ENCODE measurements around the gene FGF19.
"Not testable (repeated sequence)": the region's sequence is repeated elsewhere in the genome, so short reads cannot be mapped to it uniquely, and the experiment has no call there.

FGF19 gene

DNA sequence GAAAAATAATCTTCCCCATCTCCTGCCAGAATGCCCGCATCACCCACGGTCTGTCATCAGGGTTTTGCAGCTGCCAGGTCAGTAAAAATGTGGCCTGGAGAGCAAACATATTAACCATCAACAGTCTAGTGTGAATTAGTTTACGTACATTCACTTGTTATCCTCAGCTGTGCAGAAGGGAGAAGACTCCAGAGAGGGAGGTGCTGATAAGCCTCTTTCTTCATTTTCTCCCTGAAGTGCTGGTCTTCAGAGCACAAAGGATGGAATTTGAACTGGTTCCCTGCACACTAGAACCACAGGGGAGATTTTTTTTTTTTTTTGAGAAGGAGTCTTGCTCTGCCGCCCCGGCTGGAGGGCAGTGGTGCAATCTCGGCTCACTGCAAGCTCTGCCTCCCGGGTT, 8.2 kb downstream of the FGF19 start:
- no peak for DNase-seq

DNA sequence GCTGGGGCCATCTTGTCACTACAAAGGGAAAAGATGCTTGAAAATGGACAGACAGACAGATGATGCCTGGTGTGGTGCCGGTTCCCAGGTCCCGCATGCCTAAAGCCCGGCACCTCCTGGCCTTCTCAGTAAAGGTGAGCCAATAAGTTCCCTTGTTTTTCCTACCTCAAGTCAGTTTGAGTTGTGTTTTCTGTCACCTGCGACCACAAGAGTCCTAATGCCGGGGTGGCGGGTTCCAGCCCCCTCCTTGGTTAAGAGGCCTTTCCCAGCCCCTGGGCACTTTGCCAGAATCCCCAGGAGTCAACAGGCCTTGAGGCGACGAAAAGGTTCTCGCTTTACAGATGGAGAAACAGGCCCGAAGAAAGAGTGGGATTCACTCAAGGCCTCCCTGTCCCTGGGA, 9.0 kb downstream of the FGF19 start:
- no peak for DNase-seq

DNA sequence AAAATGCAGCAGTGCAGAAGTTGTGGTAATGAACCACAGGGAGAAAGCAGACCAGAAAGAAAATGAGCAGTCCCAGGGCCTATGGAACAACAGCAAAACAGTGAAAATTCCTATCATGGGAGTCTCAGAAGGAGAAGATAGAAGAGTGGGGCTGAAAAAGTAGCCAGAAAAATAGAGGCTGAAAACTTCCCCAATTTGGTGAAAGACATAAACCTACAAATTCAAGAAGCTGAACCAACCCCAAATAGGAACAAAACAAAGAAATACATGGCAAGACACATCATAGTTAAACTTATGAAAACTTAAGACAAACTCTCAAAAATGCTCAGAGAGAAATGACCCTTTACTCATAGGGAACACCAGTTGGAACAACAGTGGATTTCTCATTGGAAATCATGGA, 11.4 kb downstream of the FGF19 start:
- no peak for DNase-seq

DNA sequence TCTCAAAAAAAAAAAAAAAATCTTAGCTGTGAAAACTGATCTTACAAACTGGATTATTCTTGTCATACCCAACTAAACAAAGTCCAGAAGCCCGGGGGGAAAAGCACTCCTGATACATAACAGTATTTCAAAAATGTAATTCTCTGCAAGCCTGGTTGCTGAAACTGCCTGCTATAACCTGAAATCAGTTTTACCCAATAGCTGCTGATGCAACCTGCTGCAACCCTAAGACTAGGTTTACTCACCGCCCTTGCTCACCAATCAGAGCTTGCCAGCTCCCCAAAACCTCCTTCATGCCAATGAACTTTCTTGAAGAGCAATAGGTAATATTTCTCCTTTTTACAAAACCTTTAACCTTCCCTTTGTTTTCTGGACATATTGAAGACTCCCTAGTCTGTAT, 12.4 kb downstream of the FGF19 start:
- peak; percentile 51 for DNase-seq

DNA sequence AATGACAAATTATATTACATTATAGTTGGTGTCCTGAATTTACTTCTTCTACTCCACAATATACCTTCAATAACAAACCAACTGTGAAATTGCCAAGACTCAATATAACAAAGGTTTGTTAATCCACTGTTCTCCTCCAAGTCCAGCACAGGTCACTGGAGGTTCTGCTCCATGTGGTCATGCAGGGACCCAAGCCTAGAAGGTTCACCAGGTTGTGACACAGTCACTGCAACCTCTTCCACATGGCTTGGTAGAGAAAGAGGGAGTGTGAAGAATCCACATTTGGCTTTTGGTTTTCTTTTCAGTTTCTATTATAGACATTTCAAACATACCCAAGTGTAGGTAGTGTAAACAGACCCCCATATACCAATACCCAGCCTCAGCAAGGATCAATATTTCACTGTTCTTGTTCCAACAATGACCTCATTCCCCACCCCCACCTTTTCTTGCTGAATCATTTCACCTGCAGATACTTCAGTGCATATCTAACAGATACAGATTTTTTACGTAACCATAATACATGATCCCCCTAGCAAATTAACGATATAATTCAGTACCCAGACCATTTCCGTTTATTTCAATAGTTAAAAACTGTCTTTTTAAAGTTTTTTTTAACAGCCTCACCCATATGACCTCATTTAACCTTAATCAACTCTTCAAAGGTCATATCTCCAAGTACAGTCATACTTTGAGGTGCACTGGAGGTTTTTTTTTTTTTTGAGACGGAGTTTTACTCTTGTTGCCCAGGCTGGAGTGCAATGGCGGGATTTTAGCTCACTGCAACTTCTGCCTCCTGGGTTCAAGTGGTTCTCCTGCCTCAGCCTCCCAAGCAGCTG, 14.1 kb downstream of the FGF19 start:
- DNase-seq = no peak

DNA sequence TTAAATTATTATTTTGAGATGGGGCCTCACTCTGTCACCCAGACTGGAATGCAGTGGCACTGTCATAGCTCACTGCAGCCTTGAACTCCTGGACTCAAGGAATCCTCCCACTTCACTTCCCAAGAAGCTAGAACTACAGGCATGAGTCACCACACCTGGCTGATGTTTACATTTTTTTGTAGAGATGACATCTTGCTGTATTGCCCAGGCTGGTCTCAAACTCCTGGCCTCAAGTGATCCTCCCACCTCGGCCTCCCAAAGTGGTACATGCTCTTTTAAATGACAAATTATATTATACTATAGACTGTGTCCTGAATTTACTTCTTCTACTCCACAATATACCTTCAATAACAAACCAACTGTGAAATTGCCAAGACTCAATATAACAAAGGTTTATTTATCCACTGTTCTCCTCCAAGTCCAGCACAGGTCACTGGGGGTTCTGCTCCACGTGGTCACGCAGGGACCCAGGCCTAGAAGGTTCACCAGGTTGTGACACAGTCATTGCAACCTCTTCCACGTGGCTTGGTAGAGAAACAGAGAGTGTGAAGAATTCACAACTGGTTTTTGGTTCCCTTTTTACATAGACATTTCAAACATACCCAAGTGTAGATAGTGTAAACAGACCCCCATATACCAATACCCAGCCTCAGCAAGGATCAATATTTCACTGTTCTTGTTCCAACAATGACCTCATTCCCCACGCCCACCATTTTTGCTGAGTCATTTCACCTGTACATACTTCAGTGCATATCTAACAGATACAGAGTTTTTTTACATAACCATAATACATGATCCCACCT, 15.7 kb downstream of the FGF19 start:
- not testable (repeated sequence) for DNase-seq

DNA sequence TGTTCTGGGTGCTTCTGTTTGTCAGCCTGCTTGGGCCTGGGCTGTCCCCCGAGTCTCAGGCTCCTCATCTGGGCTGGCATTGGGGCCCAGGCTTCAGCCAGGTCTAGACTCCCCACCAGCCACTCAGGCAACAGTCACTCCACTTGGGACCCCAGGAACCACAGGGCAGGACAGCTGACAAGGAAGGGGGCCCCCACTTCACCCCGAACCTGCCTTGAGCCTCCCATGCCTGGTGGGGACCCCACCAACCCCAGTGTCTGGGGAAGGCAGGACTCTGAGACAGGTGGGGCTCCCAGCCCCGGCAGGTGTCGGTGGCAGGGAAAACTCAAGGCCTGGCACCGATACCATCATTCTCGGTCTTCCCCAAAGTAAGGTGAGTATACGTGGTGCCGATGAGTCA, 17.0 kb downstream of the FGF19 start:
- no peak for DNase-seq

DNA sequence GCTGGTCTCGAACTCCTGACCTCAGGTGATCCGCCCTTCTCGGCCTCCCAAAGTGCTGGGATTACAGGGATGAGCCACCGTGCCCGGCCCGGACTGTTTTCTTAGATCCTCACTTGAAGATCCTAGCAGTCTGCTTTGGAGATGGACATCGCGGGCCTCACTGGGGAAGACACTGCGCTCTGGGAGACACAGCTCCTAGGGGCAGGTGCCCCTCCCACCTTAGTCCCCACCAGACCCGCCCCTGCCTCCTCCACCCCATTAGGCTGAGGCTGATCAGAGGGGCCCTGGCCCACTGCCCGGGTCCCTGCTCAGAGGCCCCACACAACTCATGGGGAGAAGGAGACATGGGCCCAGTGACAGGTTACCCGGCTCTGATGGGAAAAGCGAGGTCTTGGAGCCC, 17.4 kb downstream of the FGF19 start:
- DNase-seq = no peak

DNA sequence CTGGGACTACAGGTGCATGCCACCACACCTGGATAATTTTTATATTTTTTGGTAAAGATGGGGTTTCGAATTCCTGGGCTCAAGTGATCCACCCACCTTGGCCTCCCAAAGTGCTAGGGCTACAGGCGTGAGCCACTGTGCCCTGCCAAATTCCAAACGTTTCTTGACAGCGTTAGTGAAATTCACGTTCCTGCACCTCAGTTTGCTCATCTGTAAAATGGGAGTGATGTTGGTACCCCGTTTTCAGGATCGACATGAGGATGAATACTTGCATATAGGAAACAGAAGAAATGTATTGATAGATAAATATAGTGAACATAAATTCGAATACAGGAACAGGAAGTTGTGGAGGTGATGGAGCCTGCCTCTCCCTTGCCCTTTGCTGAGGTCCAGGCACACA, 18.5 kb downstream of the FGF19 start:
- no peak for DNase-seq

DNA sequence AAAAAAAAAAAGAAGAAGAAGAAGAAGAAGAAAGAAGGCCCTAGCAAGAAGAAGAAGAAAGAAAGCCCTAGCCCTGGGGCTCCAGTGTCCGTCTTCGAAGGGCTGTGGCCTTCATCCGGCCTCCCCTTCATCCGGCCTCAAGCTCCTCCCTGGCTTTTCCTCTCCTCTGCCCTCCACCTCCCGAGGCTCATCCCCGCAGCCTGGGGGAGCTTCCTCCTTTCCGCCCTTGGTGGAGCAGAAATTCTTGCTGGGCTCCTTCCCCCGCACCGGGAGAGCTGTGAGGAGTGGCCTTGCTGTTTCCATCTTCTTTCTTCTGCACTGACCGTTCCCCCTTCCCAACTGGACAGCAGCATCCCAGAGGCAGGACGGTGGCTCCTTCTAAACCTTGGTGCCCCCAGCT, 19.2 kb downstream of the FGF19 start:
- DNase-seq = no peak

DNA sequence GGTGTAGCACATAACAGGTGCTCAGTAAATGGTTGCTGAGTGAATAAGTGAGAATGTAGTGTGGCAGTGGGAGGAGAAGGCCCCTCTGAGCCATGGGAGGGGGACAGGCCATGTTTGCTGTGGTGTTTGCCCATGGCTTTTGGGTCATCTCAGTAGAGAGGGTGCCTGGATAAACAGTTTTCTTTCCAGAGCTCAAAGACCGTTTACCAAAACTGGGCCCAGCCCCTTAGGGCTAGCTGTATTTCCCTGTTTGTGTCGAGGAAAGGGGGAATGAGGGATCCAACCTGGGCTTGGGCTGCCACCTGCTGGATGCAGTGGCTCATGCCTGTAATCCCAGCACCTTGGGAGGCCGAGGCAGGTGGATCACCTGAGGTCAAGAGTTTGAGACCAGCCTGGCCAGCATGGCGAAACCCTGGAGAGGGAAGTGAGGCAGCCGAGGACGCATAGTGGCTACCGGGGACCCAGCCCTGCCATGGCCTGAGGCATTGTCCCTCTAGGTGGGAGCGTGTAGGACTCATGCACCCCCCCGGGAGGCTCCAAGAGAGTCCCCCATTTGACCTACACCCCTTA, 20.0 kb downstream of the FGF19 start:
- no peak for DNase-seq

DNA sequence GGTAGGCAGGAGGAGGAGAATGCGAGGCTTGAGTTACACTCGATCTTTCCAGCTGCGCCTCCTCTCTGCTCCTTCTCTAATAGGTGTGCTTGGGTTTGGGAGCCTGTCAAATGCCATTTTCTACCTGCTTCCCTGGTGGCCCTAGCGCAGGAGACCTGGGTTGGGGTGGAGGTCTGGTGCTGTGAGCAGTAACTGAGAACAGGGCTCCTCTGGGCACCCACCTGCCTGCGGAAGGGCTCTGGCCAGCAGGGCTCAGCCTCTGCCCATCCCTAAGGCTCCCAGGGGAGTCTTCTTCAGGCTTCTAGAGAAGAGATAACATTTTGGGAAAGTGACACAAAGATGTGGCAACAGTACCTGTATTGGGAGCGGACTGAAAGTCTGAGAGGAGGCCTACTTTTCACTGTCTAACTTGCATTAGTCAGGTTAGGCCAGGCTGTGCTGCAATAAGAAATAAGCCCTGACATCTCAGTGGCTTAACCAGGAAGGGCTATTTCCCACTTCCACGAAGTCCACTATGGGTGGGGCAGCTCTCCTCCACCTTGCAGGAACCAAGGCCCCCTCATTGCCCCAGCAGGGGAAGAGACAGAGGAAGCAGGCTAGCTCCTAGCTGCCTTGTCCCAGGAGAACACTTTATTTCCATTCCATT, 21.0 kb downstream of the FGF19 start:
- DNase-seq = no peak

DNA sequence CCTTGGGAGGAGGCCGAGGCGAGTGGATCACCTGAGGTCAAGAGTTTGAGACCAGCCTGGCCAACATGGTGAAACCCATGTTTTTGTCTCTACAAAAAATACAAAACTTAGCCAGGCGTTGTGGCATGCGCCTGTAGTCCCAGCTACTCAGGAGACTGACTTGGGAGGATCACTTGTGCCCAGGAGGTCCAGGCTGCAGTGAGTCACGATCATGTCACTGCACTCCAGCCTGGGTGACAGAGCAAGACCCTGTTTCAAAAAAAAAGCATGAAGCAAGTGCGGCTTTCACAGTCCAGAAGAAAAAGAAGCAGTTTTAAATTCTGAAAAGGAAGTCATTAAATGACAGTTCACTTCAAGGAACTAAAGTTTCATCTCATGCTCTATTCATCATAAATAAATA, 21.6 kb downstream of the FGF19 start:
- DNase-seq = no peak

DNA sequence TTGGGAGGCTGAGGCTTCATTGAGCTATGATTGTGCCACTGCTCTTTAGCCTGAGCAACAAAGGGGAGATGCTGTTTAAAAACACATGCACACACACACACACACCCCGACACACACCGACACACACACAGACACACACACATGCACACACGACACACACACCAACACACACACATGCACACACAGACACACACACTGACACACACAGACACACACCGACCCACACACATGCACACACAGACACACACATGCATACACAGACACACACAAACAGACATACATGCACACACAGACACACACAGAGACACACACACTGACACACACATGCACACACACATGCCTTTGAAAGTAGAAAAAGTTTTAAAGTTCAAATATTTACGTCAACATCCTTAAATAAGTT, 23.1 kb downstream of the FGF19 start:
- DNase-seq = no peak

DNA sequence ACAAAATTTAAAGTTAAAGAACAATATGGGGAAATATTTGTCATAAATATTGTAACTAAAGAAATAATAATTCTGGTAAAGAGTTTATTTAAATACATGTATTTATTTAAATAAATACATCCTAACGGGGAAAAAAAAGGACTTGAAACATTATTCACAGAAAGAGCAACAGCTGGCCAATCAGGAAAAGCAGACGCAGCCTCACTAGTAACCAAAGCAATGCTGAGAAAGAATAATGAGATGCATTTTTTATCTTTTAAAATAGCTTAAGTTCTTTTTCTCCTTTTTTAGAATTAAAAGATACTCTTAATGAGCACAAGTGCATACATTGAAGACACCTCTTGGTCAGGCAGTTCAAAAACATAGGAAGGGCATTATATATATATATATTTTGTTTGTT, 26.1 kb downstream of the FGF19 start:
- no peak for DNase-seq

DNA sequence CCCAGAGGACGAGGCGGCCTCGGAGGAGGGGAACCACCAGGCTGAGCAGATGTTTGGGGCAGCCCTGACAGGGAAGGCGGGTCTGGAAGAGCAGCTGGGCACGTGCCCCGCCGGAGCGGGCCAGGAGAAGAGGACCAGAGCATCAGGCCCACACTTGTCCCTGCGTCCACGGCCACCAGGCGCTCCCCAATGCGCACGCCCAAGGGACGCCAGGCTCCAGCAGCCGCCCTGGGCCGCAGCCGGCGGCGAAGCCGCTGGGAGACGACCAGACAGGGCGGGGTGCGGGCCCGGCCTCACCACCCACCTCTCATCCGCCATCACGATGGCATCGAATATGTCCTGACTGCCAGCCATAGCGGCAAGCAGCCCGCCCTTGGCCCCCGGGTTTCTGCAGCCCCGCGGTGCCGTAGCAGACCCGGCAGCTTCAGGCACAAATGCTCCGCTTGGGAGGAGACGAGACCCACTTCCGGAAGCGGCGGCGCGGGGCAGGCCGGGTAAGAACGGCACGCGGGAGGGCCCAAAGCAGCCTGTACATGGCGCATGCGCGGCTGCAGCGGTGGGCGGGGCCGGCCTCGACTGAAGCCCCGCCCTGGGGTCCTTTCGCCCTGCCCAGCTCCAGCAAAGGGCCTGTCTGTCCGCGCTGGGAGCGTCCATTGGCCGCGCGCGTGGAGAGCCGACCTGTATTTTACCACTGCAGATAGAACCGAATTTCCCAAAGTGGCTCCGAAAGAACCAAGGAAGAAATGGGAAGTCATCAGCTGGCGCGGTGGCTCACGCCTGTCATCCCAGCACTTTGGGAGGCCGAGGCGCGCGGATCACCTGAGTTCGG, 28.7 kb downstream of the FGF19 start, which contains the start of gene LTO1:
Gene LTO1, minus strand, starts transcription at position 468 of the 829 bp plus-strand sequence. Its CDS starts 114 bp downstream, at position 354.
- DNase-seq = peak; percentile 94

DNA sequence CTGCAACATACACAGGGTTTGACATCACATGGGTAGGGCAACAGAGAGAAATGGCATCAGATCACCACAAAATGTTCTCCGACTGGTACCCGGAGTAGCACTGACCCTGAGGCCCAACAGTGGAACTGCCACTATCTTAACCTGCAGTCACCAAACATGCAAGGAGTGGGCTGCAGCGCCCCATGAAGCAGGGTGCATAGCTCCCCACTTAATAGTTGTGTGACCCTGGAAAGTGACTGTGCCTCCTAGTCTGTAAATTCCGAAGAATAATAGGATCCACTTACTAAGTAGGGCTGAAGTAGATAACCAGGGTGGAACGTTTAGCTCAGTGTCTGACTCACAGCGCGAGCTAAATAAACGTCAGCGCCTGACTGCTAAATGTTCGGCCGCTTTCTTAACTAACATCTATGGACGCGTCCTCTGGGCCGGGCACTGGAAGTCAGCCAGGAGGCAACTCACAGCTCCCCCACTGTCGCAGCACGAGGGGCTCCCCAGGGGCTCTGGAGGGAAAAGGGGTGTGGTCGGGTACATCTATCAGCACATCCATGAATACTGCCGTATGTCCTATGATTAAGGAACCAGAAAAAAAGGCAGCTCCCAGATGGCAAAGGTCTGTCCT, 29.4 kb downstream of the FGF19 start:
- DNase-seq = peak; percentile 70

DNA sequence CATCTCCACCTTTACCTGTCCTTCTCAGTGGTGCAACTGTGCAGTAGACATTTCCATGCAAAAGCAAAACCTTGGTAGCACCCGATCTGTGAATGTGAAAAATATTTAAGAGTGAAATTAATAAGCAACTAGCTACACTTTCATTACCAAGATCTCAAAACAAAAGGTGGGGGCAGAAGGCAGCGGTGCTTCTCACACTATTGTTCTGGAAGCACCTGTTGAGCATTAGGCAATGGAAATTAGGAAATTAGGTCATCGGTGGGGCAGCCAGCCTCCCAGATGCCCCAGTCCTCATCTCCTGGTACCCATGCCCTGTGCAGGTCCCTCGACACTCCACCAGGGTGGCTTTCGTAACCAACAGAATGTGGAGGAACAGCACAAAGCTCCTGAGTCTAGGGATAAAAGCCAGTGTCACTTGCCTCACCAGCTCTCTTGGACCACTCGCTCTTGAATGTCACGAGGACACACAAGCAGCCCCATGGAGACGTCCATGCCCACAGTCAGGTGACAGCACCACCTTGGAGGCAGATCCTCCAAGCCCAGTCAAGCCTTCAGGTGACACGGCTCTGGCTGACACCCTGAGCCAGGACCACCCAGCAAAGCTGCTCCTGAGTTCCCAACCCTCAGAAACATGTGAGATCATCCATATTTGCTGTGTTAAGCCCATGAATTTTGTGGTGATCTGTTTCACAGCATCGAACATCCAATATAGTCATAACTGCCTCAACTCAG, 31.9 kb downstream of the FGF19 start:
- no peak for DNase-seq

DNA sequence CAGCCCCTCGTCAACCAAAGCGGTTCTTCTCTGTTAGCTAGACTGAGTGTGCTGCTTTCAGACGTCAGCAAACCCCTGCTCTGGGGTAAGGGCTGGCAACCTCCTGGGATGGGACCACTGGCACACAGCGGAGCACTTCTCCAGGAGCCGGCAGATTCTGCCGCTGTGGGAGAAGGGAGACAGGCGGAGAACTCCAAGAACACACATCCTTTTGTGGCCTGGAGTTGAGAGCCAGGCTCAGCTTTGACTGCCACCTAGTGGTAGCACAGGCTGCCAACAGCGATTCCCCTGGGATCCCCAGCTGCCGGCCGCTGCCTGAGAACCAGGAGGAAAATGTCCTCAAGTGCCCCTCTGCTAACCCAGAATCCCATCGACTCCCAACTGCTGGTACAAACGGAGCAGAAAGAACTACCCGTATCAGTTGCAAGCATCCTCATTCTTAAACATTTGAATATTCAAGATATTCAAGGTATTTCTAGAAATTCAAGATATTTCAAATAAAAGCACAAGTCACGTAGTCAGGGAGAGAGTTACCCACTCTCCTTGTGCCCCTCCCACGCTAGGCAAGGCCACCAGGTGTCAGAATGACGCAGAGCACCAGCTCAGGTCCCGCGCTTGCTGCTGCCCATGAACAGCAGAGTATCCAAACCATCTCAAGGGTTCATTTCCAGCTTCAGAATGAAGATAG, 33.5 kb downstream of the FGF19 start:
- peak; percentile 78 for DNase-seq

DNA sequence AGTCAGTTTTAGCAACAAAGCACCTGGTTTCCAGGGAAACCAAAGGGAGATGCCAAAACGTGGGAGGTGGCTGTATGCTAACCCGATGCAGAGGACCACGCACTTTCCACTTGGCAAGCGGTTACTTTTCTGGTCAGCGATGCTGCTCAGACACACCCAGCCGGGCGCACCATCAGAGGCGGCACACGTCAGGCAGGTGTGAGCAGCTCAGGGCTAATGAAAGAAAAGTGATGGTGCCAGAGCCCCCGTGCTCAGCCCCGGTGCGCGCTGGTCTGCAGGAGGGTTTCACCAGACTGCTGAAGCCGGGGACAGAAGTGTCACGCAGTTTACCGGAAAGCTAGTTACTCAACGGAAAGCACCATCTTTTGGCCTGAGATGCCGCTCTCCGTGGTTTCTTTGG, 34.3 kb downstream of the FGF19 start:
- no peak for DNase-seq

Measured in fibroblast of skin of right biceps (primary cell).